RWPE2 (cell line): ENCODE data around the gene ELOVL6.
"Not testable (repeated sequence)": the region's sequence is repeated elsewhere in the genome, so short reads cannot be mapped to it uniquely, and the experiment has no call there.

ENCODE experiments used
- ATAC-seq: fragments of 200-7000 bp; cut with Tn5 transposase; 3 replicates; pipeline ENCODE4 v1.9.1; 2021; ENCODE audit warnings: low read depth
- DNase-seq: peaks from one replicate; pipeline ENCODE4 v3.0.0-alpha.2; 2020; ENCODE audit warnings: low spot score
- H3K27ac ChIP-seq: fragments of 450-650 bp; 2 replicates; pipeline ENCODE4 v1.5.1; 2017; ENCODE audit warnings: mild to moderate bottlenecking; ENCODE audit not compliant: poor library complexity, severe bottlenecking
- H3K27me3 ChIP-seq: fragments of 250-450 bp; sonication (Bioruptor Pico); 2 replicates; pipeline ENCODE4 v1.5.1; 2021; ENCODE audit warnings: mild to moderate bottlenecking, moderate library complexity; ENCODE audit not compliant: insufficient read depth, poor library complexity, severe bottlenecking
- H3K36me3 ChIP-seq: fragments of 250-450 bp; sonication (Bioruptor Pico); 2 replicates; pipeline ENCODE4 v1.5.1; 2020; ENCODE audit warnings: low read depth, mild to moderate bottlenecking, moderate library complexity
- H3K4me1 ChIP-seq: fragments of 250-450 bp; sonication (Bioruptor Pico); 2 replicates; pipeline ENCODE4 v1.5.1; 2021; ENCODE audit warnings: mild to moderate bottlenecking, moderate library complexity; ENCODE audit not compliant: insufficient read depth, poor library complexity, severe bottlenecking
- H3K4me3 ChIP-seq: fragments of 250-450 bp; sonication (Bioruptor Pico); 2 replicates; pipeline ENCODE4 v1.5.1; 2021; ENCODE audit warnings: mild to moderate bottlenecking, moderate library complexity; ENCODE audit not compliant: severe bottlenecking
- H3K9me3 ChIP-seq: fragments of 250-450 bp; sonication (Bioruptor Pico); 2 replicates; pipeline ENCODE4 v1.5.1; 2021; ENCODE audit warnings: mild to moderate bottlenecking, moderate library complexity; ENCODE audit not compliant: severe bottlenecking
- CTCF ChIP-seq: fragments of 450-650 bp; IDR thresholded peaks from one replicate; pipeline ENCODE4 v1.5.1; 2017; ENCODE audit warnings: mild to moderate bottlenecking, moderate library complexity; ENCODE audit not compliant: poor library complexity, severe bottlenecking

The ELOVL6 gene

DNA sequence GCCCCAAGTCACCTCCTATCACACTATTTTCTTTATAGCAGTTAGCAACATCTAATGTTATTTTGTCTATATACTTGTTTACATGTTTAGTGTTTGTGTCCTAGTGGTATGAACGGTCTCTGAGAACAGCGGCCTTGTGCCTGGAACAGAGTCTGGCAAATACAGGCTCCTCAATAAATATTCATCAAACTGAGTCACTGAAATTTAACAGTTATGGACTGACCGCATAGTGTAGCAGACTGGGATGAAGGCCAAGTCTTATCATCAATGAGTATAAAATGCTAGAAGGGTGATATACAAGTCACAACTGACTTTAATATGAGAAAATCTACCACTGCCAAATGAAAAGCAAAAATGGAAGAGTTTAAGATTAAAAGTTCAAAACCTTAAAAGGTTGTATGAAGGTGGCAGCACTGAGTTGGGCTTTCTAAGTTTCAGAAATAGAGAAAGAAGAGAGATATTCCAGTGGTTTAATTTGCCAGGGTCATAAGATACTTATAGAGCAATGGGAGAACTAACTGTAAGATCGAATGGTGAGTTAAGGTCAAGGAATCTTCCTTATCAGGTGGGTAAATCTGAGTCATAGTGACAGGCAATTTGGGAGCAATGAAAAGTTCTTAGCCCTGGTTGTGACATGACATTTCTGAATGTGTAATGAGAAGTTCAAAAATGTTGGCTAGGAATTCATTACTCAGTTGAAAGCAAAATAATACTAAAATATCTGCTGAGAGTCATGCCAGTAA is 34.9 kb downstream of the ELOVL6 start:
- H3K27me3 ChIP-seq, result no peaks in the 10 kb centered on the region
- peak; percentile 12 for TF ChIP-seq CTCF
- DNase-seq, result no peak
- H3K36me3 ChIP-seq, result peaks cover 20% of the 10 kb centered on the region
- H3K9me3 ChIP-seq, result no peaks in the 10 kb centered on the region
- H3K4me1 ChIP-seq, result peaks cover 59% of the 10 kb centered on the region
- H3K4me3 ChIP-seq, result no peak overlapping the region
- peak overlapping the region; percentile 83 for H3K27ac ChIP-seq
- peak; percentile 40 for ATAC-seq

- no peak for TF ChIP-seq CTCF
- DNase-seq, result no peak
- H3K36me3 ChIP-seq, result peaks cover 27% of the 10 kb centered on the region
- peaks cover 61% of the 10 kb centered on the region for H3K4me1 ChIP-seq
- no peaks in the 10 kb centered on the region for H3K27me3 ChIP-seq
- ATAC-seq, result no peak
- peak overlapping the region; percentile 57 for H3K27ac ChIP-seq
- no peaks in the 10 kb centered on the region for H3K9me3 ChIP-seq
- no peak overlapping the region for H3K4me3 ChIP-seq
Measured at GRCh38 chr4:110160618-110161017, 37.8 kb downstream of the ELOVL6 start.

DNA sequence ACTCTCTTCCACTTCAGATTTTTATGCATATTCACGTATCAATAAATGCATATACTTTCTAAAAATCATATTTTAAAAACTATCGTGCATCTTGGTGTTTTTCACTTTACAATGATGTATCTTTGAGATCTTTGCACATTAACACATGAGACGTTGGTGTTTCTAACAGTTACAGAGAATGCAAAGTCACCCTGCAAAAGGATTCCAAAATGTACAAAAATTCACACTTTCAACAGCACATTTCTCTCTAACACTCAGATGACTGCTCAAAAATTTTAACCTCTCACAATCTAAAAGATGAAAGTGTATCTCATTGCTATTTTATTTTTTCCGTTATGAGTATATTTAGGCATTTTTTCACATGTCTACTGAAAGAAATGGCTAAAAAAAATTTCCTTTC is 38.9 kb downstream of the ELOVL6 start:
- H3K4me3 ChIP-seq, result no peak overlapping the region
- peaks cover 51% of the 10 kb centered on the region for H3K4me1 ChIP-seq
- H3K27me3 ChIP-seq, result no peaks in the 10 kb centered on the region
- H3K27ac ChIP-seq, result peak overlapping the region; percentile 57
- DNase-seq (no peak), ATAC-seq (no peak)
- TF ChIP-seq CTCF, result no peak
- no peaks in the 10 kb centered on the region for H3K9me3 ChIP-seq
- peaks cover 31% of the 10 kb centered on the region for H3K36me3 ChIP-seq

DNA sequence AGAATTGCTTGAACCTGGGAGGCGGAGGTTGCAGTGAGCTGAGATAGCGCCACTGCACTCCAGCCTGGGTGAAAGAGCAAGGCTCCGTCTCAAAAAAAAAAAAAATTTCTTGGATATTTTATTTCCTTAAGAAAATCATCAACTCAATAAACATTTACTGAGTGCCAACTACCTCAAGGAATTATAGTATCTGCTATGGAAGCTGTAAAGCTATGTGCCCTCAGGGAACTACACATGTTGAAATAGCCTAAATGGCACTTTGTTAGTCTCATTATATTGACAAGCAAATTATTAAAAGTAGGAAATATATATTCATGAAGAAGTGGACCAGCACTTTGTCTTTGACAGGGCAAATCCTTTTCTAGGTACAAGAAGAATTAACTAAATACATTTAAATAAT is 40.8 kb downstream of the ELOVL6 start:
- Histone ChIP-seq H3K36me3 (peaks cover 20% of the 10 kb centered on the region), H3K27me3 (no peaks in the 10 kb centered on the region), H3K27ac (no peak overlapping the region), H3K4me1 (peaks cover 37% of the 10 kb centered on the region), H3K4me3 (no peak overlapping the region), H3K9me3 (no peaks in the 10 kb centered on the region)
- ATAC-seq (no peak), DNase-seq (no peak)
- TF ChIP-seq CTCF, result no peak

DNA sequence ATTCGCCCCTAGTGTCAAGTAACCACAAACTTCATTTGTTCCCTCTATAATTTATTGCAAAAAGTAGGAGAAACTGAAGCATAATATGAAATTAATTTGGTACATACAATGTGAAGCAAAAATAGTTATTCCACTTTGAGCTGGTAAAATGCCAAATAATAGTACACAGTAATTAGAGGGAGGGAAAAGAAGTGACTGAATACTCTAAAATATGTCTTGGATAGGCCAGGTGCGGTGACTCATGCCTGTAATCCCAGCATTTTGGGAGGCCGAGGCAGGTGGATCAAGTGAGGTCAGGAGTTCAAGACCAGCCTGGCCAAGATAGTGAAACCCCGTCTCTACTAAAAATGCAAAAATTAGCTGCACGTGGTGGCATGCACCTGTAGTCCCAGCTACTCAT is 41.2 kb downstream of the ELOVL6 start:
- not testable (repeated sequence) for H3K9me3 ChIP-seq, H3K4me3 ChIP-seq, DNase-seq, H3K27me3 ChIP-seq, H3K27ac ChIP-seq
- Histone ChIP-seq H3K4me1 (peaks cover 37% of the 10 kb centered on the region), H3K36me3 (peaks cover 20% of the 10 kb centered on the region)
- peak; percentile 35; the same call in 1 of the 3 replicates for ATAC-seq
